SK-N-SH treated with all-trans-retinoic acid at 6 μM for 48 hours (cell line): ENCODE results near the gene MAN1A2.

Experiments
- CSDC2 ChIP-seq: fragments of 250-450 bp; sonication (Bioruptor Pico); IDR thresholded peaks from 2 replicates; pipeline ENCODE4 v1.5.0; 2020; ENCODE audit warnings: mild to moderate bottlenecking, moderate library complexity
- GLIS3 ChIP-seq: fragments of 250-450 bp; sonication (Bioruptor Pico); IDR thresholded peaks from 2 replicates; pipeline ENCODE4 v1.5.0; 2020; ENCODE audit warnings: mild to moderate bottlenecking, moderate library complexity
- ISL1 ChIP-seq: fragments of 250-450 bp; sonication (Bioruptor Pico); IDR thresholded peaks from 2 replicates; pipeline ENCODE4 v2.1.2; 2022; ENCODE audit warnings: mild to moderate bottlenecking, moderate library complexity
- TSHZ2 ChIP-seq: fragments of 250-450 bp; sonication (Bioruptor Pico); IDR thresholded peaks from 2 replicates; pipeline ENCODE4 v1.5.0; 2020; ENCODE audit warnings: mild to moderate bottlenecking, moderate library complexity
- ZFP3 ChIP-seq: fragments of 250-450 bp; sonication (Bioruptor Pico); IDR thresholded peaks from 2 replicates; pipeline ENCODE4 v1.5.0; 2020; ENCODE audit warnings: mild to moderate bottlenecking, moderate library complexity
- ZFP30 ChIP-seq: fragments of 450-650 bp; formaldehyde crosslinking; IDR thresholded peaks from 2 replicates; pipeline ENCODE4 v1.5.0; 2022; ENCODE audit warnings: mild to moderate bottlenecking, moderate library complexity
- TF ChIP-seq, protein P1 (sequence below): fragments of 250-450 bp; sonication (Bioruptor Pico); IDR thresholded peaks from 2 replicates; pipeline ENCODE4 v1.8.0; 2020; ENCODE audit warnings: mild to moderate bottlenecking, moderate library complexity, borderline replicate concordance
- TF ChIP-seq, protein P2 (sequence below): fragments of 250-450 bp; sonication (Bioruptor Pico); IDR thresholded peaks from 2 replicates; pipeline ENCODE4 v1.5.1; 2021; ENCODE audit warnings: mild to moderate bottlenecking, moderate library complexity

DNA sequence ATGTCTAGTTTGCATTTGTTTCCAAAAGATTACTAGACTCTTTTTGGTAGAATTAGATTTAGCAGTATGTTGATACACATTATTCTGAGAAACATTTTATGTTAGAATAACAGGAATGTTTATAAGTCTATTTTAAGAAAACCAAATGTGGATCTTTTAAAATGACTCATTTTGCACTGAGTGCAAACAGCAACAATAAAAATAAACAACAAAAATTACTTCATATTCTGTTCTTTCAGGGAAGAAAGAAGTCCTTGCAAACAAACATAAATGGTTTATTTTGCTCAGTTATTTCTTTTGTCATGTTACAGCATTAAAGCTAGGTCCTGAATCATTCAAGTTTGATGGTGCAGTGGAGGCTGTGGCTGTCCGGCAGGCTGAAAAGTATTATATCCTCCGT lies 131.8 kb downstream of the MAN1A2 start:
- no peak for TF ChIP-seq CSDC2 (CRISPR knock-in tag)
- no peak for TF ChIP-seq TSHZ2 (CRISPR knock-in tag)
- no peak for TF ChIP-seq ZFP3
- no peak for TF ChIP-seq GLIS3
- TF ChIP-seq, protein P1, sequence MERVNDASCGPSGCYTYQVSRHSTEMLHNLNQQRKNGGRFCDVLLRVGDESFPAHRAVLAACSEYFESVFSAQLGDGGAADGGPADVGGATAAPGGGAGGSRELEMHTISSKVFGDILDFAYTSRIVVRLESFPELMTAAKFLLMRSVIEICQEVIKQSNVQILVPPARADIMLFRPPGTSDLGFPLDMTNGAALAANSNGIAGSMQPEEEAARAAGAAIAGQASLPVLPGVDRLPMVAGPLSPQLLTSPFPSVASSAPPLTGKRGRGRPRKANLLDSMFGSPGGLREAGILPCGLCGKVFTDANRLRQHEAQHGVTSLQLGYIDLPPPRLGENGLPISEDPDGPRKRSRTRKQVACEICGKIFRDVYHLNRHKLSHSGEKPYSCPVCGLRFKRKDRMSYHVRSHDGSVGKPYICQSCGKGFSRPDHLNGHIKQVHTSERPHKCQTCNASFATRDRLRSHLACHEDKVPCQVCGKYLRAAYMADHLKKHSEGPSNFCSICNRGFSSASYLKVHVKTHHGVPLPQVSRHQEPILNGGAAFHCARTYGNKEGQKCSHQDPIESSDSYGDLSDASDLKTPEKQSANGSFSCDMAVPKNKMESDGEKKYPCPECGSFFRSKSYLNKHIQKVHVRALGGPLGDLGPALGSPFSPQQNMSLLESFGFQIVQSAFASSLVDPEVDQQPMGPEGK = no peak
- TF ChIP-seq, protein P2, sequence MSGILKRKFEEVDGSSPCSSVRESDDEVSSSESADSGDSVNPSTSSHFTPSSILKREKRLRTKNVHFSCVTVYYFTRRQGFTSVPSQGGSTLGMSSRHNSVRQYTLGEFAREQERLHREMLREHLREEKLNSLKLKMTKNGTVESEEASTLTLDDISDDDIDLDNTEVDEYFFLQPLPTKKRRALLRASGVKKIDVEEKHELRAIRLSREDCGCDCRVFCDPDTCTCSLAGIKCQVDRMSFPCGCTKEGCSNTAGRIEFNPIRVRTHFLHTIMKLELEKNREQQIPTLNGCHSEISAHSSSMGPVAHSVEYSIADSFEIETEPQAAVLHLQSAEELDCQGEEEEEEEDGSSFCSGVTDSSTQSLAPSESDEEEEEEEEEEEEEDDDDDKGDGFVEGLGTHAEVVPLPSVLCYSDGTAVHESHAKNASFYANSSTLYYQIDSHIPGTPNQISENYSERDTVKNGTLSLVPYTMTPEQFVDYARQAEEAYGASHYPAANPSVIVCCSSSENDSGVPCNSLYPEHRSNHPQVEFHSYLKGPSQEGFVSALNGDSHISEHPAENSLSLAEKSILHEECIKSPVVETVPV = no peak
- no peak for TF ChIP-seq ZFP30
- TF ChIP-seq ISL1 (CRISPR knock-in tag) = no peak
